H9 (cell line): ENCODE results near the gene ZNF330. TPM values are rescaled to one million over a fixed set of nuclear protein-coding genes. Genes with fewer than 3 reads are reported as not detected.

ENCODE experiments used
- DNase-seq: peaks from one replicate; pipeline ENCODE4 v3.0.0-alpha.2; 2017
- H2AFZ ChIP-seq: one replicate; pipeline ENCODE4 v1.6.1; 2013; ENCODE audit warnings: mild to moderate bottlenecking, low read length, control low read depth, moderate library complexity
- H2AK5ac ChIP-seq: 2 replicates; pipeline ENCODE4 v1.6.1; 2013; ENCODE audit warnings: low read length, control low read depth, mixed read lengths; ENCODE audit not compliant: insufficient read length
- H2BK120ac ChIP-seq: one replicate; pipeline ENCODE4 v1.6.1; 2013; ENCODE audit warnings: low read depth, mild to moderate bottlenecking, low read length, control low read depth, inconsistent platforms; ENCODE audit not compliant: poor library complexity, severe bottlenecking
- H2BK12ac ChIP-seq: 2 replicates; pipeline ENCODE4 v1.6.1; 2013; ENCODE audit warnings: low read length, control low read depth, mixed read lengths, low read depth; ENCODE audit not compliant: insufficient read length
- H2BK15ac ChIP-seq: 2 replicates; pipeline ENCODE4 v1.6.1; 2013; ENCODE audit warnings: low read depth, low read length, control low read depth
- H2BK20ac ChIP-seq: one replicate; pipeline ENCODE4 v1.6.1; 2013; ENCODE audit warnings: low read depth, mild to moderate bottlenecking, low read length, control low read depth, inconsistent platforms; ENCODE audit not compliant: poor library complexity, severe bottlenecking
- H2BK5ac ChIP-seq: 2 replicates; pipeline ENCODE4 v1.6.1; 2013; ENCODE audit warnings: low read length, control low read depth, mixed read lengths; ENCODE audit not compliant: insufficient read length
- H3K14ac ChIP-seq: 2 replicates; pipeline ENCODE4 v1.6.1; 2013; ENCODE audit warnings: low read length, control low read depth; ENCODE audit not compliant: insufficient read depth
- H3K18ac ChIP-seq: 2 replicates; pipeline ENCODE4 v1.6.1; 2013; ENCODE audit warnings: low read depth, mild to moderate bottlenecking, mixed read lengths, low read length, control low read depth; ENCODE audit not compliant: insufficient read length
- H3K23ac ChIP-seq: 2 replicates; pipeline ENCODE4 v1.6.1; 2013; ENCODE audit warnings: low read length, control low read depth, mixed read lengths, low read depth; ENCODE audit not compliant: insufficient read length
- H3K23me2 ChIP-seq: 2 replicates; pipeline ENCODE4 v1.6.1; 2013; ENCODE audit warnings: low read depth, mild to moderate bottlenecking, mixed read lengths, low read length, control low read depth; ENCODE audit not compliant: insufficient read length, poor library complexity, severe bottlenecking
- H3K27ac ChIP-seq: 2 replicates; pipeline ENCODE4 v1.5.1; 2013; ENCODE audit warnings: low read length, control low read depth, mixed read lengths, low read depth; ENCODE audit not compliant: insufficient read length
- H3K27me3 ChIP-seq: 2 replicates; pipeline ENCODE4 v1.6.1; 2013; ENCODE audit warnings: low read length, control low read depth, inconsistent platforms; ENCODE audit not compliant: insufficient read depth
- H3K4ac ChIP-seq: 2 replicates; pipeline ENCODE4 v1.6.1; 2013; ENCODE audit warnings: low read depth, mild to moderate bottlenecking, control low read depth, inconsistent platforms, low read length, moderate library complexity
- H3K4me1 ChIP-seq: 2 replicates; pipeline ENCODE4 v1.6.1; 2013; ENCODE audit warnings: low read length, control low read depth, inconsistent platforms; ENCODE audit not compliant: insufficient read depth
- H3K4me2 ChIP-seq: 2 replicates; pipeline ENCODE4 v1.6.1; 2013; ENCODE audit warnings: low read length, control low read depth, mixed read lengths; ENCODE audit not compliant: insufficient read length, insufficient read depth
- H3K56ac ChIP-seq: 2 replicates; pipeline ENCODE4 v1.6.1; 2013; ENCODE audit warnings: low read depth, mild to moderate bottlenecking, mixed read lengths, low read length, control low read depth; ENCODE audit not compliant: insufficient read length
- H3K79me1 ChIP-seq: 2 replicates; pipeline ENCODE4 v1.6.1; 2013; ENCODE audit warnings: low read depth, mild to moderate bottlenecking, moderate library complexity, low read length, control low read depth, inconsistent platforms; ENCODE audit not compliant: insufficient read depth, poor library complexity, severe bottlenecking
- H3K79me2 ChIP-seq: 2 replicates; pipeline ENCODE4 v1.6.1; 2013; ENCODE audit warnings: low read length, control low read depth, inconsistent platforms; ENCODE audit not compliant: insufficient read depth
- H3K9ac ChIP-seq: 2 replicates; pipeline ENCODE4 v1.6.1; 2013; ENCODE audit warnings: low read length, control low read depth, mixed read lengths; ENCODE audit not compliant: insufficient read length; ENCODE audit errors: extremely low read depth
- H3K9me3 ChIP-seq: one replicate; pipeline ENCODE4 v1.6.1; 2013; ENCODE audit warnings: low read depth, low read length, inconsistent platforms; ENCODE audit not compliant: control insufficient read depth
- H3T11ph ChIP-seq: one replicate; pipeline ENCODE4 v1.6.1; 2013; ENCODE audit warnings: mild to moderate bottlenecking, low read length, control low read depth, inconsistent platforms
- H4K20me1 ChIP-seq: one replicate; pipeline ENCODE4 v1.6.1; 2013; ENCODE audit not compliant: control insufficient read depth, insufficient read length, insufficient read depth
- H4K5ac ChIP-seq: 2 replicates; pipeline ENCODE4 v1.6.1; 2013; ENCODE audit warnings: low read depth, mild to moderate bottlenecking, mixed read lengths, low read length, control low read depth; ENCODE audit not compliant: insufficient read length
- H4K8ac ChIP-seq: replicated peaks from 2 replicates; pipeline ENCODE4 v1.6.1; 2013; ENCODE audit warnings: low read length, control low read depth, mixed read lengths, low read depth; ENCODE audit not compliant: insufficient read length
- H4K91ac ChIP-seq: 2 replicates; pipeline ENCODE4 v1.6.1; 2013; ENCODE audit warnings: low read depth, mild to moderate bottlenecking, moderate library complexity, mixed read lengths, low read length, control low read depth; ENCODE audit not compliant: insufficient read length
- H3K27ac Mint-ChIP-seq, 3 experiments: 2 replicates in 2 of 3; 3 replicates in 1 of 3; pipeline ENCODE4 v1.8.0; 2020 to 2021; ENCODE audit warnings: mixed read lengths in 3 of 3, mild to moderate bottlenecking in 1 of 3, moderate library complexity in 1 of 3
- H3K27me3 Mint-ChIP-seq: 2 replicates; pipeline ENCODE4 v1.8.0; 2021; ENCODE audit warnings: low read depth, mild to moderate bottlenecking, moderate library complexity, mixed read lengths
- H3K36me3 Mint-ChIP-seq, 3 experiments: 2 replicates in 2 of 3; 3 replicates in 1 of 3; pipeline ENCODE4 v1.8.0; 2020 to 2021; ENCODE audit warnings: low read depth in 3 of 3, mixed read lengths in 3 of 3; ENCODE audit not compliant: insufficient read depth in 1 of 3
- H3K4me1 Mint-ChIP-seq, 2 experiments: 2 replicates each; pipeline ENCODE4 v1.8.0; 2020; ENCODE audit warnings: mixed read lengths in 2 of 2
- H3K4me3 Mint-ChIP-seq, 2 experiments: 2 replicates in 1 of 2; 3 replicates in 1 of 2; pipeline ENCODE4 v1.8.0; 2020 to 2021; ENCODE audit warnings: mild to moderate bottlenecking in 2 of 2, mixed read lengths in 2 of 2, moderate library complexity in 1 of 2
- H3K9me3 Mint-ChIP-seq, 2 experiments: 2 replicates in 1 of 2; 3 replicates in 1 of 2; pipeline ENCODE4 v1.8.0; 2020; ENCODE audit warnings: mild to moderate bottlenecking in 2 of 2, mixed read lengths in 2 of 2, moderate library complexity in 1 of 2
- CTCF ChIP-seq: fragments of 200-600 bp; sonication (generic); conservative IDR thresholded peaks from 3 replicates; pipeline ENCODE4 v1.8.0; 2021; ENCODE audit warnings: antibody characterized with exemption, mild to moderate bottlenecking
- WGBS: extraction: QIAGEN DNeasy Blood & Tissue Kit; methylation state at CpG from one replicate; pipeline ENCODE4 v1.1.7; 2013; ENCODE audit warnings: missing lambda C conversion rate, low lambda C conversion rate, mixed read lengths; ENCODE audit not compliant: insufficient read length; ENCODE audit errors: extremely low coverage; 5-methylcytosine and 5-hydroxymethylcytosine counted together
- total RNA-seq: library from RNA; stranded (reverse); gene quantifications from 2 replicates; pipeline ENCODE4 v1.2.1, GENCODE V29; 2021

Gene ZNF330
- total RNA-seq, 1 experiment from 2014 or later: 32.6 TPM

GRCh38 chr4:141247430-141247780 lies 26.7 kb downstream of the ZNF330 start:
- H3K27me3 ChIP-seq: no peaks in the 10 kb centered on the region
- no peak overlapping the region for H2BK15ac ChIP-seq
- DNase-seq: no peak
- H4K20me1 ChIP-seq: no peaks in the 10 kb centered on the region
- no peak overlapping the region for H3K4ac ChIP-seq
- no peak overlapping the region for H3K23ac ChIP-seq
- H4K91ac ChIP-seq: no peak overlapping the region
- Mint-ChIP-seq H3K4me3 (no peak overlapping the region), H3K4me1 (no peaks in the 10 kb centered on the region), H3K9me3 (peaks cover 0 to 2% of the 10 kb centered on the region in 2 experiments; a peak in 3 of 5 replicates), H3K36me3 (no peaks in the 10 kb centered on the region; a peak in 1 of 7 replicates), H3K27ac (no peak overlapping the region), H3K27me3 (no peaks in the 10 kb centered on the region; the same call in 1 of the 2 replicates)
- H3K4me1 ChIP-seq: 0 out of 2 replicates have a peak, but pooled peaks cover 2% of the 10 kb centered on the region
- H2BK120ac ChIP-seq: no peak overlapping the region
- H3K27ac ChIP-seq: no peak overlapping the region
- H3K23me2 ChIP-seq: no peaks in the 10 kb centered on the region
- H4K8ac ChIP-seq: no peak overlapping the region
- WGBS: no CpG with 5 or more reads among the region's 2 CpGs
- no peak overlapping the region for H2BK20ac ChIP-seq
- no peak overlapping the region for H2BK5ac ChIP-seq
- H2AFZ ChIP-seq: no peak overlapping the region
- H2BK12ac ChIP-seq: no peak overlapping the region
- no peak overlapping the region for H2AK5ac ChIP-seq
- H3K14ac ChIP-seq: no peak overlapping the region
- no peaks in the 10 kb centered on the region for H3K9me3 ChIP-seq
- no peak overlapping the region for H3K56ac ChIP-seq
- H3K79me1 ChIP-seq: no peaks in the 10 kb centered on the region
- H3K4me2 ChIP-seq: no peak overlapping the region
- no peak overlapping the region for H4K5ac ChIP-seq
- TF ChIP-seq CTCF: no peak
- H3T11ph ChIP-seq: no peak overlapping the region
- H3K9ac ChIP-seq: no peak overlapping the region
- H3K18ac ChIP-seq: no peak overlapping the region
- no peaks in the 10 kb centered on the region for H3K79me2 ChIP-seq
